HepG2 (cell line): ENCODE data around the gene TLCD3B. TPM values are rescaled to one million over a fixed set of nuclear protein-coding genes. Genes with fewer than 3 reads are reported as not detected.

Experiments used
- ATAC-seq: fragments of 200-7000 bp; cut with Tn5 transposase; 3 replicates; pipeline ENCODE4 v1.9.1; 2020; ENCODE audit warnings: mild to moderate bottlenecking, moderate library complexity
- BruUV-seq: library from RNA; stranded (reverse); fragments of 400-500 nt; replicated peaks from 2 replicates; lab custom pipeline; 2021; lab: Mats Ljungman, UMichigan
- CTCF ChIA-PET: fragments of 300-600 bp; formaldehyde crosslinking; extraction: SDS; loops from one replicate; lab custom pipeline; 2021; ENCODE audit warnings: low total read pairs, inconsistent platforms, low intra/inter-chr PET ratio; lab: Yijun Ruan, JAX
- POLR2A ChIA-PET: fragments of 350-600 bp; sonication (Branson Sonifier 250); formaldehyde crosslinking; loops from one replicate; lab custom pipeline; 2020; ENCODE audit warnings: antibody characterized with exemption, inconsistent platforms; lab: Yijun Ruan, JAX
- DNase-seq: peaks from one replicate; pipeline ENCODE4 v3.0.0-alpha.2; 2015; ENCODE audit warnings: low spot score
- FAIRE-seq: peaks from 3 replicates; lab custom pipeline; 2011; peaks lifted over from hg19 to GRCh38; lab: Jason Lieb, UNC
- H2AFZ ChIP-seq: one replicate; pipeline ENCODE4 v1.6.1; 2011; ENCODE audit warnings: low read length, inconsistent platforms
- H3K27ac ChIP-seq: fragments of 300-600 bp; 3 replicates; pipeline ENCODE4 v1.8.0; 2011; ENCODE audit warnings: mixed run types, mild to moderate bottlenecking, mixed read lengths, low read length, inconsistent platforms; ENCODE audit not compliant: insufficient read depth; ENCODE audit errors: extremely low read length
- H3K27me3 ChIP-seq, 2 experiments: fragments of 200-600 bp in 1 of 2; 2 replicates in 1 of 2; 3 replicates in 1 of 2; pipeline versions ENCODE4 v1.6.0 to v1.8.0; 2011; ENCODE audit warnings: low read length in 2 of 2, mild to moderate bottlenecking in 2 of 2, moderate library complexity in 2 of 2, inconsistent platforms in 1 of 2; ENCODE audit not compliant: insufficient read depth in 2 of 2, control insufficient read depth in 1 of 2
- H3K36me3 ChIP-seq, 2 experiments: fragments of 200-600 bp in 1 of 2; replicated peaks in 1 of 2; 2 replicates in 1 of 2; 3 replicates in 1 of 2; pipeline versions ENCODE4 v1.5.1 to v1.8.0; 2011; ENCODE audit warnings: low read length in 2 of 2, inconsistent platforms in 1 of 2; ENCODE audit not compliant: insufficient read depth in 2 of 2, control insufficient read depth in 1 of 2
- H3K4me1 ChIP-seq: 2 replicates; pipeline ENCODE4 v1.5.1; 2012; ENCODE audit warnings: low read length, inconsistent platforms; ENCODE audit not compliant: insufficient read depth
- H3K4me2 ChIP-seq: 2 replicates; pipeline ENCODE4 v1.6.0; 2011; ENCODE audit warnings: low read depth, low read length, inconsistent platforms
- H3K4me3 ChIP-seq, 3 experiments: fragments of 200-600 bp in 1 of 3; sonication (generic), shearing (Covaris generic) in 1 of 3; replicated peaks in 1 of 3; 2 replicates each; pipeline ENCODE4 v1.5.1; 2011 to 2016; ENCODE audit warnings: low read length in 3 of 3, inconsistent platforms in 2 of 3, low read depth in 2 of 3, mild to moderate bottlenecking in 2 of 3, control low read depth in 1 of 3, mixed read lengths in 1 of 3; ENCODE audit not compliant: insufficient read depth in 1 of 3
- H3K79me2 ChIP-seq: one replicate; pipeline ENCODE4 v1.6.1; 2011; ENCODE audit warnings: low read length, inconsistent platforms; ENCODE audit not compliant: insufficient read depth
- H3K9ac ChIP-seq: 2 replicates; pipeline ENCODE4 v1.6.0; 2011; ENCODE audit warnings: mild to moderate bottlenecking, low read depth, low read length, inconsistent platforms; ENCODE audit not compliant: insufficient read depth
- H3K9me3 ChIP-seq: 2 replicates; pipeline ENCODE4 v1.5.1; 2012; ENCODE audit warnings: mild to moderate bottlenecking, low read length
- H4K20me1 ChIP-seq: 2 replicates; pipeline ENCODE4 v1.6.0; 2011; ENCODE audit warnings: inconsistent platforms, mild to moderate bottlenecking, low read length, moderate library complexity; ENCODE audit not compliant: insufficient read depth
- ADNP ChIP-seq: sonication (generic); formaldehyde crosslinking; IDR thresholded peaks from 2 replicates; pipeline ENCODE4 v1.4.0; 2020; ENCODE audit warnings: missing genetic modification reagents
- ARID3A ChIP-seq: IDR thresholded peaks from 2 replicates; pipeline ENCODE4 v1.6.1; 2012; ENCODE audit warnings: low read depth, low read length, improper control_type of control experiment
- ATF2 ChIP-seq: sonication (generic); formaldehyde crosslinking; IDR thresholded peaks from 2 replicates; pipeline ENCODE4 v1.4.0; 2020; ENCODE audit warnings: missing genetic modification reagents
- CHCHD3 ChIP-seq: sonication (generic); formaldehyde crosslinking; IDR thresholded peaks from 2 replicates; pipeline ENCODE4 v1.8.0; 2022; ENCODE audit warnings: mild to moderate bottlenecking, missing genetic modification reagents, moderate library complexity
- CSRNP2 ChIP-seq: sonication (generic); formaldehyde crosslinking; conservative IDR thresholded peaks from 2 replicates; pipeline ENCODE4 v1.8.0; 2022; ENCODE audit warnings: low read depth, missing genetic modification reagents
- GRHL1 ChIP-seq: sonication (generic); formaldehyde crosslinking; conservative IDR thresholded peaks from 2 replicates; pipeline ENCODE4 v1.8.0; 2022; ENCODE audit warnings: missing genetic modification reagents
- RFXANK ChIP-seq: IDR thresholded peaks from 2 replicates; pipeline ENCODE4 v1.6.1; 2016
- SMAD9 ChIP-seq: sonication (generic); formaldehyde crosslinking; IDR thresholded peaks from 2 replicates; pipeline ENCODE4 v1.5.1; 2020; ENCODE audit warnings: mild to moderate bottlenecking, missing genetic modification reagents
- SSRP1 ChIP-seq: IDR thresholded peaks from 2 replicates; pipeline ENCODE4 v1.6.1; 2016; ENCODE audit warnings: control low read depth
- ZFP91 ChIP-seq: sonication (generic); formaldehyde crosslinking; IDR thresholded peaks from 2 replicates; pipeline ENCODE4 v1.9.0; 2022; ENCODE audit warnings: missing genetic modification reagents, mild to moderate bottlenecking, borderline replicate concordance
- ZMYM3 ChIP-seq: sonication (generic); formaldehyde crosslinking; IDR thresholded peaks from 2 replicates; pipeline ENCODE4 v1.5.1; 2020; ENCODE audit warnings: mild to moderate bottlenecking, missing genetic modification reagents
- ZNF205 ChIP-seq: IDR thresholded peaks from 2 replicates; pipeline ENCODE4 v1.6.1; 2018; ENCODE audit warnings: missing biosample characterization, missing genetic modification reagents
- ZNF317 ChIP-seq: sonication (generic); formaldehyde crosslinking; IDR thresholded peaks from 2 replicates; pipeline ENCODE4 v1.5.0; 2020; ENCODE audit warnings: mild to moderate bottlenecking, missing genetic modification reagents
- ZNF629 ChIP-seq: sonication (generic); formaldehyde crosslinking; conservative IDR thresholded peaks from 2 replicates; pipeline ENCODE4 v1.5.0; 2020; ENCODE audit warnings: missing genetic modification reagents
- ZSCAN29 ChIP-seq: sonication (generic); formaldehyde crosslinking; conservative IDR thresholded peaks from 2 replicates; pipeline ENCODE4 v1.4.0; 2020; ENCODE audit warnings: mild to moderate bottlenecking, missing genetic modification reagents
- WGBS: methylation state at CpG from one replicate; pipeline ENCODE4 v1.1.6; 2017; ENCODE audit warnings: low lambda C conversion rate; 5-methylcytosine and 5-hydroxymethylcytosine counted together
- in situ Hi-C: cut with HindIII; loops from 2 replicates; pipeline ENCODE4 v1.10.0; 2017; ENCODE audit warnings: low pct_unique_long_range_greater_than_20kb; ENCODE audit not compliant: extremely low pct_ligation_motif_present
- intact Hi-C: fragments of 100-400 bp; cut with micrococcal nuclease; formaldehyde crosslinking; loops from one replicate; pipeline ENCODE4 v1.10.0; 2022; ENCODE audit not compliant: unreplicated experiment
- polyA plus RNA-seq, 8 experiments: library from polyadenylated mRNA; depleted of rRNA in 3 of 8; stranded (reverse) in 7 of 8; unstranded in 1 of 8; fragments of >200 nt; fragmentation: Illumina TruSeq in 4 of 8; extraction: Trizol in 4 of 8; gene quantifications; 2 replicates each; pipeline versions ENCODE4 v1.2.1 to v1.2.3, GENCODE V29; 2011 to 2016; ENCODE audit warnings: low read depth in 4 of 8, missing spikeins in 1 of 8, mixed read lengths in 1 of 8; ENCODE audit not compliant: insufficient read depth in 1 of 8
- total RNA-seq, 5 experiments: library from RNA; depleted of rRNA; stranded (reverse); fragments of >200 nt; fragmentation: Illumina TruSeq; extraction: Trizol; gene quantifications; 2 replicates each; pipeline ENCODE4 v1.2.3, GENCODE V29; 2016; ENCODE audit warnings: low read depth in 1 of 5

The TLCD3B gene
- total and polyA plus RNA-seq, 2 of the 13 experiments (the other 11 are each of a cell fraction or from before 2014, with no cell fraction given), result not detected

- Histone ChIP-seq H3K4me1 (peaks cover 30% of the 10 kb centered on the region), H2AFZ (no peak overlapping the region), H3K27ac (peak overlapping the region; percentile 72), H3K36me3 (peaks cover 25 to 35% of the 10 kb centered on the region in 2 experiments), H3K9me3 (no peaks in the 10 kb centered on the region), H3K4me3 (peak overlapping the region; percentile 86 to 99 (median 91)), H3K4me2 (peak overlapping the region; percentile 93), H4K20me1 (peaks cover 23% of the 10 kb centered on the region), H3K79me2 (peaks cover 38% of the 10 kb centered on the region), H3K27me3 (no peaks in the 10 kb centered on the region; a peak in 1 of 5 replicates), H3K9ac (peak overlapping the region; percentile 89)
- intact Hi-C loops, result no loop called here
- FAIRE-seq (no peak), DNase-seq (no peak), ATAC-seq (no peak)
- WGBS, result 64% methylated on average over 5 of the region's 5 CpGs
- CTCF ChIA-PET, result no interaction called here
- in situ Hi-C loops, result no loop called here
- BruUV-seq, result no TSS peak
- POLR2A ChIA-PET, result interaction anchor here (1.4 to 4.7 kb wide), 4 partner anchors 13 to 75 kb away, joined by 4 to 47 read pairs (median 42); partner anchors contain the start of genes ASPHD1, KCTD13, SEZ6L2 and TMEM219
- TF ChIP-seq ZSCAN29, result no peak
- TF ChIP-seq SMAD9 (CRISPR knock-in tag), result no peak
- no peak for TF ChIP-seq ATF2 (CRISPR knock-in tag)
- TF ChIP-seq ADNP (CRISPR knock-in tag), result 0 out of 2 replicates have a peak, but pooled peaks have one; percentile 27
- peak; percentile 87; the same call in 1 of the 2 replicates for TF ChIP-seq CHCHD3 (CRISPR knock-in tag)
- TF ChIP-seq ARID3A, result no peak
- no peak for TF ChIP-seq CSRNP2 (CRISPR knock-in tag)
- peak; percentile 97 for TF ChIP-seq ZMYM3 (CRISPR knock-in tag)
- peak; percentile 99 for TF ChIP-seq ZNF629 (CRISPR knock-in tag)
- TF ChIP-seq ZFP91 (CRISPR knock-in tag), result 0 out of 2 replicates have a peak, but pooled peaks have one; percentile 43
- no peak for TF ChIP-seq GRHL1 (CRISPR knock-in tag)
- TF ChIP-seq RFXANK (CRISPR knock-in tag), result no peak
- no peak for TF ChIP-seq SSRP1
- TF ChIP-seq ZNF317 (CRISPR knock-in tag), result no peak
- no peak for TF ChIP-seq ZNF205 (CRISPR knock-in tag)
These were observed 55.9 kb downstream of the TLCD3B start for GRCh38 chr16:29975134-29975538.
